Activated effector memory CD4-positive, alpha-beta T cell treated with anti-CD3 and anti-CD28 coated beads, Interleukin-2, amount 50 U/mL, for 16 hours (primary cell): ENCODE data around the gene SECTM1.
"Not testable (repeated sequence)": the region's sequence is repeated elsewhere in the genome, so short reads cannot be mapped to it uniquely, and the experiment has no call there.

Experiments used
- DNase-seq: peaks from one replicate; pipeline ENCODE4 v3.0.0-alpha.2; 2020

The SECTM1 gene

DNA sequence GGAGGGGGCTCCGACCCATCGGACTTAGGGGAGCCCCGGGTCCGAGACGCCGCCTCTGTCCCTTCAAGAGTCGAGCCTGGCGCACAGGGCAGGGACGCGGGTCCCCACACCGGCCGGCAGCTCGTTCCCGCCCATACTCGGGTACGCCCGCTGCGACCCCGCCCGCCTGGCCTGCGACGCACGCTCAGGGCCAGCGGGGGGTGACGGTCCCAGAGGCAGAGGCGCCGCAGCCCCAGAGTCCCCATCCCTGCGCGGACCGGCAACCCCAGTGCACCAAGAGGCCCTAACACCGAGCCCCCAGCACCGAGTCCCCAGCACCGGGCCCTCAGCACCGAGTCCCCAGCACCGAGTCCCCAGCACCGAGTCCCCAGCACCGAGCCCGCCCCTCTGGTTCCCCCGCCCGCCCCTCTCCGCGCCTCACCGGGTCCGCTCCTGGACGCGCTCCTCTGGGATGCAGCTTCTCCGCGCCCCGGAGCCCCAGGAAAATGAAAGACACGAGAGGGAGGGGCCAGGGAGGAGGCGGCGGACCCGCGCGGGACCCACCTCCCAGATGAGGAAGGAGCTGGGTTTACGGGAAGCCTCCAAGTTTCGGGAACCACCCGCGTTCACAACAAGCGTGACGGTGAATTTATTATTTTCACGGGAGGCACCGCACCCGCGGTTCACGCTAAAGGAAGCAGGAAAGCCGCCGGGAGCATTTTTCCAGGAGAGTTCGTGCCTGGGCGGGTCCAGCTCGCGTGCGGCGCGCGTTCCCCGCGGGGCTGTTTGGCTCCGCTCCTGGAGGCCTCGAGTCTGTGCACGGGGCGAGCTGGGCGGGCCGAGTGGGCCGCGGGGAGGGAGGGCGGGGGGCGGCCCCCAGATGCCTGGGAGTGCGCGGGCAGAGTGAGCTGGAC lies at the start of gene SECTM1:
SECTM1 (minus strand) TSS at position 488 of the 893 bp plus-strand sequence. CDS start 6,526 bp downstream, outside the sequence.
- no peak for DNase-seq

DNA sequence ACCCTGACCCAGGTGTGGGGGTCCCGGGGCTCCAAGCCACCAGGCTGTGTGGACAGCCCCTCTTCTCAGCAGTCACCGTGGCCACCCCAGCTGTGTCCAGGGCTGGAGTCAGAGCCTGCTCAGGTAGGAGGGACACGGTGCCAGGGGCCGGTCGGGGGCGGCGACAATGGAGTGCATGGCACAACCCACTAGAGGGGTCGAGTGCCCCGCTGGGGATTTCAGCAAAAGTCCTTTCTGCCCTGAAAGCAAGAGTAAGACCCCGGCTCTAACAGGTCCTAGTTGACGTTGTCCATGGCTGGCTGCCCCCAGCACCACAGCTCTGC lies 49.3 kb upstream of the SECTM1 start:
- no peak for DNase-seq

DNA sequence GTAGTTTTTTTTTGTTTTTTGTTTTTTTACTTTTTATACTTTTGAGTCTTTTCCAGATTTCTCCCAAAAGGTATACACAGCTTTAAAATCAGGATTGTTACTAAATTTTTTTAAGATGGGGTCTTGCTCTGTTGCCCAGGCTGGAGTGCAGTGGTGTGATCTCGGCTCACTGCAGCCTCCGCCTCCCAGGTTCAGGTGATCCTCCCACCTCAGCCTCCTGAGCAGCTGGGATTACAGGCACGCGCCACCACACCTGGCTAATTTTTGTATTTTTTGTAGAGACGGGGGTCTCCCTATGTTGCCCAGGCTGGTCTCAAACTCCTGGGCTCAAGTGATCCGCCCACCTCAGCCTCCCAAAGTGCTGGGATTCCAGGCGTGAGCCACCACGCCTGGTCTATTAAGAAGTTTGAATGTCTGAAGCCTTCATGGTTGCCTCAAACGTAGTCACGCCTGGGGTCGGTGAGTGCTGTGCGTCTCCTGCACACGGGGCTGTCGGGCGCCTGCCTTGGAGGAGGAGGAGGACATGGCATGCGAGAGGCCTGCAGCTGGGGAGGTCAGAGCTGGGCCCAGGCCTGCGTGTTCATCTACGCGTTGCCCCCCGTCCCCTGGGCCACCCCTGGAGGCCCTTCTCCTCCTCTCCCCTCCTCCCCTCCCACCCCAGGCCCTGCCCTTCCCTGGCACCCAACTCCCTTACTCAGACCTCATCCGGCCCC lies 48.8 kb upstream of the SECTM1 start:
- not testable (repeated sequence) for DNase-seq

- not testable (repeated sequence) for DNase-seq
Observed at GRCh38 chr17:82381703-82382009, 48.1 kb upstream of the SECTM1 start.

GRCh38 chr17:82380860-82381702 lies 47.5 kb upstream of the SECTM1 start:
- no peak for DNase-seq

DNA sequence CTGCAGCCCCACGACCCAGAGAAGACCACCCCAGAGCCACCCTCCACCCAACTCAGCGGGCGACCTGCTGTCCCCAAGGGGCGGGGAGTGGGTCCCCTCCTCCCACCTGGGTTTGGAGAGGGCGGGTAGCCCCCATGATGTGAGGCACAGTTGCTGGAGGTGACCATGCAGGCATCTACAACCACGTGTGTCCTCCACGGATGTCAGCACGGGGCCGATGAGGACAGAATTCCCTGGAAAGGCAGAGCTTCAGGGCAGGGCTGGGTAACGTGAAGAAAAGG lies 45.1 kb upstream of the SECTM1 start:
- DNase-seq, result no peak

- no peak for DNase-seq
Observed at GRCh38 chr17:82377924-82378740, 44.6 kb upstream of the SECTM1 start.

GRCh38 chr17:82377294-82377693 lies 43.7 kb upstream of the SECTM1 start:
- DNase-seq, result not testable (repeated sequence)

- DNase-seq, result no peak
Observed at GRCh38 chr17:82376042-82376730, 42.6 kb upstream of the SECTM1 start.

DNA sequence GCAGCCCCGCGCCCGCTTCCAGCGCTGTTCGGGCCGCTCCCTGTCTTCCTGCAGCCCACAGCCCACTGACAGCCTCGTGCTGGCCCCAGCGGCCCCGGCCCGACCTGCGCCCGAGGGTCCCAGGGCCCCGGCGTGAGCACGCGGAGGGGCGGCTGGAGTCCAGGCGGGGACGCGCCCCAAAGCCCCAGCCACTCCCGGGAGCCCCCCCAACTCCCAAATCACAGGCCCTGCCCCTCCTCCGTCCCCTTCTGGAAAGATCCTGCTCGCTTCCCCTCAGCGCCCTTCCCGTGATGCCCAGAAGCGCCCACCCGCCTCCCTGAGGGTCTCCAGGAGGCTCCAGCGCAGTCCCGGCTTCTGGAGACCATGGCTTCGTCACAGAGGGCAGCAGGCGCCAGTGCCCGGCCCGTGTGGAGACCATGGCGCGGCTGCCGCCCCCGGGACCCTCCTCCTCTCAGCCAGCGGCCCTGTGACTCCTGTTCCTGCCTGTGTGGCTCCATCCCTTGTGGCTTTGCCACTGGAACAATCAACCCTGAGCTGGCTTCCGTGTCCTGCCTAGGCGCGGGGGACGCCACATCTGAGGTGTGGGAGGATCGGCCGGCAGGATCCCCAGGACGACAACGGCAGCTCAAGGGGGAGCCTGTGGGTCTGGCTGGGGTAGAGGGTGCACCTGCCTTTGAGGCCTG lies 41.9 kb upstream of the SECTM1 start:
- no peak for DNase-seq

- no peak for DNase-seq
Observed at GRCh38 chr17:82374626-82375331, 41.2 kb upstream of the SECTM1 start.

DNA sequence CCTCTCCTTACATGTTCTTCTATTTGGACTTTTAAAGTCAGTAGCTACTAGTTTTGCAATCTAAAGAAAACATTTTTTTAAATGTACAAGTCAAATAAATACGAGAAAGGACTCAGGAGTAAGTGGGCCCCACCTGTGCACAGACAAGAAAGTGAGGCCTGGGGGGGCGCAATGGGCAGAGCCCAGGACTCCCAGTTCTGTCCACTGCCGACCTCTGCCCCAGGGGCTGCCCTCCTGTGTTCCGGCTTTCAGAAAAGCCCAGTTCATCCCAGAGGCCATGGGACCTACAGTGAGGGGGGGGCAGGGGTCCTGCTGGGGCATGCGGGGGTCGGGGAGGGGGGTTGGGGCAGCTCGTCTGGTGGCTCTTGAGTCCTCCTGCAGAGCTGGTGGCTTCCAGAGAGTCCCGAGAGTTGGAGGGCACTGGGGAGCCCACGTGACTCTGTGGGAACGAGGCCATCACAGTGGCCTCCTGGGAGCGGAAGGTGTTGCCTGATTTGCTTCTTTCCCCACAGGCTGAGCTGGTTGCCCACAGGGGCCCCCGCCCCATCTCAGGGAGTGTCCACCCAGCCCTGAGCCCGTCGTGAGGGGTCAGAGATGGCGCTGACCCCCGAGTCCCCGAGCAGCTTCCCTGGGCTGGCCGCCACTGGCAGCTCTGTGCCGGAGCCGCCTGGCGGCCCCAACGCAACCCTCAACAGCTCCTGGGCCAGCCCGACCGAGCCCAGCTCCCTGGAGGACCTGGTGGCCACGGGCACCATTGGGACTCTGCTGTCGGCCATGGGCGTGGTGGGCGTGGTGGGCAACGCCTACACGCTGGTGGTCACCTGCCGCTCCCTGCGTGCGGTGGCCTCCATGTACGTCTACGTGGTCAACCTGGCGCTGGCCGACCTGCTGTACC lies 40.4 kb upstream of the SECTM1 start:
- no peak for DNase-seq

DNA sequence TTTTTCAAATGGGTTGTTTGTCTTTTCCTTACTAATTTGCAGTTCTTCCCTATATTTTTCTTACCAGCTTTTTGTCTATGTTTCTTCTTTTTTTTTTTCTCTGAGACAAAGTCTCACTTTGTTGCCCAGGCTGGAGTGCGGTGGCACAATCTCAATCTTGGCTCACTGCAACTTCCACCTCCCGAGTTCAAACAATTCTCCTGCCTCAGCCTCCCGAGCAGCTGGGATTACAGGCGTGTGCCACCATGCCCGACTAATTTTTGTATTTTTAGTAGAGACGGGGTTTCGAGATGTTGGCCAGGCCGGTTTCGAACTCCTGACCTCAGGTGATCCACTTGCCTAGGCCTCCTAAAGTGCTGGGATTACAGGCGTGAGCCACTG lies 39.5 kb upstream of the SECTM1 start:
- not testable (repeated sequence) for DNase-seq

- DNase-seq, result no peak
Observed at GRCh38 chr17:82372249-82373071, 38.9 kb upstream of the SECTM1 start.

DNA sequence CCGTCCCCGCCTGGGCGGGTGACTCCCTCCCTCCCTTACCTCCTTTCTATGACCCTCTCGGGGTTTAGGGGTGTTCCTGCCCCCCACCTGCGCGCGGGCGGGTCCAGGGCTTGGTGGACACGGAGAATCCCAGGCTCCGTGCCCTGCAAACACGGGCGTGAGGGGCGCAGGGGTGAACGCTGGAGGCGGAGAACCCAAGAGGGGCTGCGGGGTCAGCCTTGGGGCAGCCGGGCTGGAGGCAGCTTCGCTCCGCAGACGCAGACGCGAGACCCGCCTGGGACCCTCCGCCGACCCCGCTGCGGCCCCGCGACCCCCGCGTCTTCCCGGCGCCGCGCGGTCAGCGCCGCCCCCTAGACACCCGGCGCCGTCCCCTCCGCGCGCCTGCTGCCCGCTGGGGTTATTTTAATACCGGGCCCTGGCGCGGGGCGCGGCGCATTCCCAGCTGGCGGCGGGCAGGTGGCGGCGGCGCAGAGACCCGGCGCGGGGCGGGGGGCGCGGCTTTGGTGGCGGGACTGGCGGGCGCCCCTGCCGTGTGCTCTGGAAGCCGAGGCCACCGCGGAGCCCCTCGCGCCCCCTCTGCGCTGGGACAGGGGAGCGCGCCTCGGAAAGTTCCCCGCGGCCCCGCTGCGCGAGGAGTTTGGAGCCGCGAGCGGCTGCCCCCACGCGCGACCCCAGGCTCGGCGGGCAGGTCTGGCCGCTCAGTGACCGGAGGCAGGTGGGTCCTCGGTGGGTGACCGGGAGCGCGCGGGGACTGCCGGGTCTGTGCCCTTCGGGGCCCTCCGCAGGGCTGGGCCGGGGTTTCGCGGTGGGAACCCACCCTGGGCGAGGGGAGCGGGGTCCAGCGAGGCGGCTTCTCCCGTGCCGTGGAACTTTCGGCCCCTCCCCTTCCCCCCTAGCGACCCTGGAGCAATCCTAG lies 38.0 kb upstream of the SECTM1 start, which contains the start of gene UTS2R:
UTS2R (plus strand) TSS at position 433 of the 916 bp plus-strand sequence. CDS start 2,560 bp downstream, outside the sequence.
- no peak for DNase-seq

- peak; percentile 68 for DNase-seq
Observed at GRCh38 chr17:82370471-82371332, 37.1 kb upstream of the SECTM1 start.

- no peak for DNase-seq
Observed at GRCh38 chr17:82369211-82369610, 35.6 kb upstream of the SECTM1 start.
